ENCODE results near the gene SOD2.
A peak's percentile ranks its signal among the peaks of the same experiment; 100 is the strongest.
"Not testable (repeated sequence)": the region's sequence is repeated elsewhere in the genome, so short reads cannot be mapped to it uniquely, and the experiment has no call there.

The SOD2 gene

DNA sequence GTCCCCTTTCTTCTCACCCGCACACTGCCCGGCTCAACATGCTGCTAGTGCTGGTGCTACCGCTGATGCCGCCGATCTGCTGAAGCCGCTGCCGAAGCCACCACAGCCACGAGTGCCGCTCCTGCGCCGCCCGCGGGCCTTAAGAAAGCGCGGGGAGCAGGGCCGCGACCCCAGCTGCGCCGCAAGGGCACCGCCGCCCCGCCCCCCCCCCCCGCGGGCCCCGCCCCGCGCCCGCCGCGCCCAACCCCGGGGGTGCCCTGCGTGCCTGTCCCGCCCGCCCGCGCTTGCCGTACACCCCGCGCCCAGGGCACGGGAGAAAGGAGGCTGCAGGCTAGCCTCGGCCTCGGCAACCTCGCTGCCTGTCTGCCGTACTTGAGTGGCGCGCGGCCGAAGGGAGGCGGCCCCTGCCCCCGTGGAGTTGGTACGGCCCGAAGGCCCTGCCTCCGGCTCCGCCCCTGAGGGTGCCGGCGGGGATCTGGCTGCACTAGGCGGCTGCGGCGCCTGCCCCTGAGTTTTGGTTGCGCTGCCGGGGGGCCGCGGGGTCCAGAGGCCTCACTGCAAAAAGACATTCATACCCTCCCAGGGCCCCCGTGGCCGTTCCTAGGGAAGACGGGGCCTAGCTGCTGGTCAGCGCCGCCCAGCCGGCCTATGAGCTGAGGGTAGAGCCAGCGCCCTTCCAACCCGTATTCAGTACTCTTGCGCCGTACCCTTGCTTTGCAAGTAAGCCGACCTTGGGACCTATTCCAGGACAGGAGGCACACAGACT lies at the start of gene SOD2:
SOD2 (minus strand) TSS at position 114 of the 766 bp plus-strand sequence; CDS start at position 40, 74 bp downstream.
- peak; percentile 97 to 99 (median 99) for DNase-seq

DNA sequence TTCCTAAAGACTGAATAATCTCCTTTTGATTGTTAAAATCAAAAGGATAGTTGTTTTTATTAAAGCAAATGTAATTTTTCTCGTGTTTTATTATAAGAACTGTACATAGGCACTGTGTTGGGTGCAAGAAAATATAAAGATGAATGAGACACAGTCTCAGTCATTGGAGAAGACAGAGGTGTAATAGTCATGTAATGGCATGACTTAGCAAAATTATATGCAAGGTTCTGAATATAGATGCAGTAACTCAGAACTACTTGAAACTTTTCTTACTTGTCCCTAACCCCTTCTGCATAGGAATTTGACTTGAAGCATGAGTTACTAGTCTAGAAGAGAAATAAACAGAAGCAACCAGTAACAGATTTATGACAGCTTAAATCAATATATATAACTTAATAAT lies 49.1 kb upstream of the SOD2 start:
- no peak for DNase-seq

DNA sequence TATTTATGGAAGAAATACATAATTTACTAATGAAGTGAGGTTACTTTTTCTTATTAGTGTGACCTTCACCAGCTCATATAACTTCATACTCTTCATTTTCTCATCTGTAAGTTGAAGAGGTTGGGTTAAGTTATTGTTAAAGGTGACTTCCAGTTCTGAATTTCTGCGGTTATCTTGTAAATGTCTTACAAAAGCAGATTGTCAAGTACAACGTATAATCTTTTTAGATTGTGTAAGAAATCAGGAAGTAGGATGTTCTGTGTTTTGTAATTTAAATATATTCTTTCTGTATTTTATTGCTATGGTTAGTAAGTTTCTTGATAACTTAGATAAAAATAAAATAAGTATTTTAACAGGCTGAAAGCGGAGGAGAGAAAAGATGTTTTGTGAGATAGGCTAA lies 46.3 kb upstream of the SOD2 start:
- no peak for DNase-seq

DNA sequence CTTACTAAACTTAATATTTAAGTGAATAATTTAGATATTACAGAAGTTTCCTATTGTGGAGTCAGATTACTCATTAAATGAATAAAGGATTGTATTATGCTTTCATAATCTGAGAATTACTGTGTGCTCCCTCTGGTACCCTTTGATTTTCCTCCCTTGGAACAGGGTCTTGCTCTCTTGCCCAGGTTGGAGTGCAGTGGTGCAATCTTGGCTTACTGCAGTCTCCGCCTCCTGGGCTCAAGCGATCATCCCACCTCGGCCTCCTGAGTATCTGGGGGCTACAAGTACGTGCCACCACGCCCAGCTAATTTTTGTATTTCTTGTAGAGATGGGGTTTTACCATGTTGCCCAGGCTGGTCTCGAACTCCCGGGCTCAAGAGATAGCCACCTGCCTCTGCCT lies 43.9 kb upstream of the SOD2 start:
- no peak for DNase-seq

DNA sequence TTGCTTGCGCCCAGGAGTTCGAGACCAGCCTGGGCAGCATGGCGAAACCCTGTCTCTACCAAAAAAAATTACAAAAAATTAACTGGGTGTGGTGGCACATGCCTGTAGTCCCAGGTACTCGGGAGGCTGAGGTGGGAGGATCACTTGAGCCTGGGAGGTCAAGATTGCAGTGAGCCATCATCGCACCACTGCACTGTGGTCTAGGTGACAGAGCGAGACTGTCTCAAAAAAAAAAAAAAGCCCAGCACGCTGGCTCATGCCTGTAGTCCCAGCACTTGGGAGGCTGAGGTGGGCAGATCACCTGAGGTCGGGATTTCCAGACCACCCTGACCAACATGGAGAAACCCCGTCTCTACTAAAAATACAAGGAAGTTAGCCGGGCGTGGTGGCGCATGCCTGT lies 40.4 kb upstream of the SOD2 start:
- not testable (repeated sequence) for DNase-seq

DNA sequence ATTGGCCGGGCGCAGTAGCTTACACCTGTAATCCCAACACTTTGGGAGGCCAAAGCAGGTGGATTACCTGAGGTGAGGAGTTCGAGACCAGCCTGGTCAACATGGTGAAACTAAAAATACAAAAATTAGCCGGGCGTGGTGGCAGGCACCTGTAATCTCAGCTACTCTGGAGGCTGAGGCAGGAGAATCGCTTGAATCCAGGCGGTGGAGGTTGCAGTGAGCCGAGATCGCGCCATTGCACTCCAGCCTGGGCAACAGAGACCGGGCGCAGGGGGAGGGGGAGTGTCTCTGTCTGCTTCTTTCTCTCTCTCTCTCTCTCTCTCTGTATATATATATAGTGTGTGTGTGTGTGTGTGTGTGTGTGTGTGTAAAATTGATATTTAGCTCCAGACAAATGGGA lies 39.5 kb upstream of the SOD2 start:
- not testable (repeated sequence) for DNase-seq

DNA sequence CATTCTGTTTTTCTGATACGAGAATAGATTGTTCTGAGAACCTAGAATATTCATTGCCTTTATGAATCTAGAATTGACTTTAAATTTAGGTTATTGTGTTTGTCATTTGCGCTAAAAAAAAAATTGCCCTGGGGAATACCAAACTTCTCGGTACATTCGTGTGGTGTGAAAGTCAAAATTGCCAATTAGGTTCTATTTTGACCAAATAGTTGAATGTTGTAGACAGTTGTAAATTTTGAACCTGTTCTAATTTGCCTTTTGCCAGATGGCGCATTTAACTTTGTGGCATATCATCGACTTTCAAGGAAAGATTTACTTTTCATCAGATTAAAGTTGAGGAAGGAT lies 37.3 kb upstream of the SOD2 start:
- DNase-seq = no peak

DNA sequence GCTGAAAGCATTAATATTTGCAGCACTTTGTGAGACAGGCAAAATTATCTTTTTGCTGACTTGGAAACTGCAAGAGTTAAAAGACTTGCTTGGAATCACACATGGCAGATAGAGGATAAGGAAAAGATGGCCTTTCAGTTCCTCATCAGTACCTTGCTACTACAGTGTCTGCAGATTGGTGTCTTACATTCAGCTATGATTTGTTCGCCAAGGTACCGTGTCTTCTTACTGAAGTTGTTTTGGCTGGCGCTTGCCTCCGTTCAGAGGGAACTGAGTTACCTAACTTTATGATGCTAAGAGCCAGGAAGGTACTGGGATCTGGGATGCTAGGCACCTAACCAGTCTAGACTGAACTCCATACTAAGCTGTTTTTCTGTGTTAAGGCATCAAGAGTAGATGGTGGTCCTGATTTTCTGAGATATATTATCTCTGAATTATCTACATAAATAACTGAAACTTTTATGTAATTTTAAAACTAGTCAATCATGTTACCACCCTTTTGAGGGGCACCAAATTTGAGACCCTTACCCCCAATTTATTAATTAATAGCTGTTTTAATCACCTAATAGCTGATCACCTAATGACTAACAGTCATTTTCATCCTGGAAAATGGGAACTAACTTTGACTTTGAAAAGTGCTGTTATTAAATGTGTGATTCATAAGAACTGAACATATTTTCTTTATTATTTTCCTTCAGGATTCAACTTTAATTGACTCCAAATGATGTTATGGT lies 36.7 kb upstream of the SOD2 start:
- peak; percentile 33 to 56 (median 53) for DNase-seq

DNA sequence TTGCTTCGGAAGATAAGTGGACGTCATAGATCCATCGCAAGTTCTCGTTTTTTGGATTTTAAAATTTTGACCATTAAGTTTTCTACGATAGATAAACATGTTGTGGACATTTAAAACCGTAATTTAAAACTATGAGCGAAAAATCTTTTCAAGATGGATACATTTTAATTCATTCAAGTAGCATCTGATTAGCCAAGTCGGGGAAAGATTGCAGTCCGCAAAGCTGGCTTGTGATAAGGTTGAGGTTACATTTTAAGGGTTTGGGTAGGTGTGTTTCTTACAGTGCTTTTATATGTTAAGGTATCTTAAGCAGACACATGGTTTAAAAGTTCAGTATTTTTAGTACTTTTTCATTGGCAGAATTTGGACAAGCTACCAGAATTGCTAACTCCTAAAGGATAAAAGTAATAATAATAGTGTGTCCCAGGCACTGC lies 35.5 kb upstream of the SOD2 start:
- no peak for DNase-seq

DNA sequence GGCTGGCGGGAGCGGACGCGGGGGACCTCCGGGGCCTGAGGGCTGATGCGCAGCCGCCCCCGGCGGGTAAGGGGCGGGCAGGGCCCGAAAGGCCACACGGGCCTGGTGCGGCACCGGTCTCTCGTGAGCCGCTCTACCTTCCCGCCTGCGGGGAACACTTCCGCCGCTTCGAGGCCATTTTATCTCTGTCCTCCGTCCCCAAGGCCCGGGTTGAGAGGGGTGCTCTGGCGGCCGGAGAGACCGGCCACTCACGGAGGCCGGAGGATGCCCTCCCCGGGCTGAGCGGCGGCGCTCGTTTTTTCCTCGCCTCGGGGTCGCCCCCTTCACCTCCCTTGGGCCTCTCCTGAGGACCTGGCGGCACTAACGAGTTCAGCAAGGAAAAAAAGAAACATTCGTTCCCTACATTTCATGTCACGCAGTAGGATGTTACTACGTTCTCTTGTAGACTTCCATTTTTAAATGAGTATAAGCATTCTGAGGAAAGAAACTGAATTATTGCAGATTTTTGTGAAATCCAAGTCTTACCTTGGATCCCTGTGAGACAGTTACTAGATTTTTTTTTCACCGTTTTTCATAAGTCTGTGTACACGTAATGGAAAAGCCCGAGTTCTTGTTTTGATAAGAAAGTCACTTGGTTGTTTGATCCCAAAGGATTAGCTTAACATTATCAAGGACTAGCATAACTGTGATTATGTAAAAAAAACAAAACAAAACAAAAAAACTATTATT lies 34.8 kb upstream of the SOD2 start:
- peak in 1 of 3 donors; percentile 62 for DNase-seq

DNA sequence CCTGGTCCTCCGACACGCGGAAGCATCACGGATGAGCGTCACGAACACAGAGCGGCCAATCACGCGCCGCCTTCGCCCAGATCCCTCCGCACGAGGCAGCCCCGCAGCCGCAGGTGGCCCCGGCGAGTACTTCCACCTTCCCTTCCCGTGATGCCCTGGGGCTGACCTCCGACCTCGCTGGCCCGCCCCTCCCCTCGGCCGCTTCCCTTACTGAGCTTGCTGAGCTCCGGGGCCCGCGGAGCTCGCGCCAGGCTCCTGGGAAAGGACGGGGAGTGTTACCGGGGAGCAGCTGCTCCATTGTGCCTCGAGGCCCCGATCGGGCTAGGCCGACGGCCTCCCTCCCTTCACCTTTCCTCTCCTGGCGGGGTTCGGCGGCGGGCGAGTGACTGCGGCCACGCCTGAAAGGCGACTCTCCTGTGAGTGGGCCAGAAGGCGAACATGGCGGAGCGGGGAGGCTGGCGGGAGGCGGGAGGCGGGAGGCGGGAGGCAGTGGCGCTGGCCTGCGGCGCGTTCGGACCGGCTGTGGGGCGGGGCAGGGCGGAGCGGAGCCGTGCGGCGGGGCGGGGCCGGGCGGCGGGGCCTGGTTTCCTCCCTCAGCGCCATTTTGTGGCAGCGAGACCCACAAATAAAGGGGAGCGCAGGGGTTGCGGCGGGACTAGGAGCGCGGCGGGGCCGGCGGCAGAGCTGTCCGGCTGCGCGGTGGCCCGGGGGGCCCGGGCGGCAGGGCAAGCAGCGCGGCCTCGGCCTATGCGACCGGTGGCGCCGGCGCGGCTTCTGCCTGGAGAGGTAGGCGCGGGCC lies 34.1 kb upstream of the SOD2 start, which contains the start of gene WTAP:
WTAP (plus strand) TSS at position 589 of the 799 bp plus-strand sequence. CDS start 8,760 bp downstream, outside the sequence.
- DNase-seq = peak; percentile 93 to 97 (median 96)

DNA sequence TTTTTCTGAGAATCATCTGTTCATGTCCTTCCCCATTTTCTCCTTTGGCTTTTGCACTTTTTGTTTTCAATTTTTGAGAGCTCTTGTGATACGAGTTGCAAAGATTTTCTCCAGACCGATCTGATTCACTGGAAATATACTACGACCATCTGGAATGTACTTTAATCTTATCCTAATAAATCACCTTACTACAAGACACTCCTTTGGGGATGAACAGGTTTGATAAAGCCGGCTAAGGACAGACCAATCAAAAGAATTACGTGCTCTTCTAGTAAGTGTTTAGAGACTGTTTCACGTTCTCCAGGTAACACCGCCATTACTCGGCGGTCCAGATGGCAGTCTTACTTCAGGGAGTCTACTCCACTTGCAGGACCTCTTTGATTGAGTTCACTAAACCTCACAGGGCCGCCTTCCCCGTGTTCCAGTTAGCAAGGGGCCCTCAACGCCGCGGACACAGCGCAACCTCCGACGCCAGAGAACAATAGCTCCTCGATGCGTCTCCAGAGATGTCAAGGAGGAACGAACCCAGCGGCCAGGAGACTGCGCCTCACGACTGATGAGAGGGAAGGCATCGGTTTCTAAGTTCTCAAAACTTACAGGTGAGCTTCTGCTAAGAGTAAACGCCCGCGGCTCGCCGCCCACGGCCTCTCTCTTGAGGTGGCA lies 33.3 kb upstream of the SOD2 start:
- peak in 1 of 3 donors; percentile 20 for DNase-seq

DNA sequence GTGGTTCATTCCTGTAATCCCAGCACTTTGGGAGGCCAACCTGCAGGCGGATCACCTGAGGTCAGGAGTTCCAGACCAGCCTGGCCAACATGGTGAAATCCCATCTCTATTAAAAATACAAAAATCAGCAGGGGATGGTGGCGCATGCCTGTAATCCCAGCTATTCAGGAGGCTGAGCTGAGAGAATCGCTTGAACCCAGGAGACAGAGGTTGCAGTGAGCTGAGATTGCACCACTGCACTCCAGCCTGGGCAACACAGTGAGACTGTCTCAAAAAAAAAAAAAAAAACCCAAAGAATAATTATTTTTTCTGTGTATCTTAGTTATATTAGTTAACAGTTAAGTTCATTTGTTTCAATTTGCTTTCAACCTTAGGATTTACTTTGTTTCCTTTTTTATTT lies 32.2 kb upstream of the SOD2 start:
- not testable (repeated sequence) for DNase-seq

DNA sequence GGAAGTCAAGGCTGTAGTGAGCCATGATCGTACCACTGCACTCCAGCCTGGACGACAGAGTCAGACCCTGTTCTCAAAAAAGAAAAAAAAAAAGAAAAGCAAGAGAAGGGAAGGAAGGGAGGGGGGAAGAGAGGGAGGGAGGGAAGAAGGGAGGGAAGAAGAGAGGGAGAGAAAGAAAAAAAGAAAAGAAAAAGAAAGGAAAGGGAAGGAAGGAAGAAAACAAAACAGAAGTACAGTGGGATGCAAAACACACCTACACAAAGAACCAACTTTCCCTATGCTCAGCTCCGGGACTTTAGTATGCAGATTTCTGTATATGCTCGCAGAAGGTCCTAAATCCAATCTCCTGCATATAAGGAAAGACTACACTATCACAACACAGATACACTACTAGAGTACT lies 31.7 kb upstream of the SOD2 start:
- peak in 1 of 3 donors; percentile 4 for DNase-seq

DNA sequence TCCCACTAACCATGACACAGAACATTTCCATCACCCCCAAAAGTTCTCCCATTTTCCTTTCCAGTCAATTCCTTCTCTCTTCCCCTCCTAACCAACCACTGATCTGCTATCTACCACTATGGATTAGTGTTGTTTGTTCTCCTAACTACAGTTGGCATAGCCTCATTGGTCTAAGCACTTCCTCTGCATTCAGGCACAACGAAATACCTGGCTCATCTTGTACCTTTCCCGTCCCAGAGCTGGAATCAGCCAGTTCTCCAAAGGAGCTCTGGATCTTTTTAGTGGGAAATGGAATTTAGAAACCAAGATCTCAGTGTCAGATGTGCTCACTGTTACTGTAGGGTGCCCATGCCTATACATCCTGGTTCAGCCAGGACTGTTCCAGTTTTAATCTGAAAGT lies 30.2 kb upstream of the SOD2 start:
- DNase-seq = no peak

DNA sequence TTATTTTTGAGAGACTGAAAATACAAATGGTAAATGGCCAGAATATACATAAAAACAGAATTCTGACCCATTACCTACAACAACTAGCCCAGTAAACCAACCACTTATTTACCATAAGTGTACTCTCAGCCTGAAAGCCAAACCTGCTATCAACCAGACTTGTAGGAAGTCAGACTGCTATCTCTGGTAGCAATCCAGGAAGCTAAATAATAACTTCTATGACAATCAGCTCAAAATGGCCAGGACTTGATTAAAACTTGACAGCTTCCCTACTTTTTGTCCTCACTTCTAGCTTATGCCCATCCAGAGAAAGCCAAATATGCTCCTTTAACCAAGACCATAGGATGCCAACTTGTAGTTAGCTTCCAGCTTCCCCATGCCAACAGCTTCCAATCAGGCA lies 29.6 kb upstream of the SOD2 start:
- DNase-seq = peak in 1 of 3 donors; percentile 1

DNA sequence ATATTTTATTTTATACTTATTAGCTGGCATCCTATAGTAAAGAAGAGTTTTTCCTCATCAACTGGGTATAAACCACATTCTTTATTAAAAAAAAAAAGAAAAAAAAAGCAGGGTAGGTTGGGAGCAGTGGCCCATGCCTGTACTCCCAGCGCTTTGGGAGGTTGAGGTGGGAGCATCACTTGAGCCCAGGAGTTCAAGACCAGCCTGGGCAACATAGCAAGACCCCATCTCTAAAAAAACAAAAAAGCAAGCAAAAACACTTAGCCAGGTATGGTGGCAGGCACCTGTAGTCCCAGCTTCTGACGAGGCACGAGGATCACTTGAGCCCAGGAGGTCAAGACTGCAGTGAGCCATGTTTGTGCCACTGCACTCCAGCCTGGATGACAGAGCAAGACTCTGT lies 28.9 kb upstream of the SOD2 start:
- not testable (repeated sequence) for DNase-seq

DNA sequence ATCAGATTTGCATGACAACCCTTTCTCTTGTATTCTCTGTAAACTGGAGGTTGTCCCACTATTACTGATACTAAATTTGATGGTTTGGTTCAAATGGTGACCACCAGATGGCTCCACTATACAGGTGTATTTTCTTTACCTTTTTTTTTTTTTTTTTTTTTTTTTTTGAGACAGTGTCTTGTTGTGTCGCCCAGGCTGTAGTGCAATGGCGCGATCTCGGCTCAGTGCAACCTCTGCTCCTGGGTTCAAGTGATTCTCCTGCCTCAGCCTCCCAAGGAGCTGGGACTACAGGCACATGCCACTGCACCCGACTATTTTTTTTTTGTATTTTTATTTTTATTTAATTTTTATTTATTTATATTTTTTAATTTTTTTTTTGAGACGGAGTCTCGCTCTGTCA lies 27.7 kb upstream of the SOD2 start:
- peak in 2 of 3 donors; percentile 21 to 28 for DNase-seq

DNA sequence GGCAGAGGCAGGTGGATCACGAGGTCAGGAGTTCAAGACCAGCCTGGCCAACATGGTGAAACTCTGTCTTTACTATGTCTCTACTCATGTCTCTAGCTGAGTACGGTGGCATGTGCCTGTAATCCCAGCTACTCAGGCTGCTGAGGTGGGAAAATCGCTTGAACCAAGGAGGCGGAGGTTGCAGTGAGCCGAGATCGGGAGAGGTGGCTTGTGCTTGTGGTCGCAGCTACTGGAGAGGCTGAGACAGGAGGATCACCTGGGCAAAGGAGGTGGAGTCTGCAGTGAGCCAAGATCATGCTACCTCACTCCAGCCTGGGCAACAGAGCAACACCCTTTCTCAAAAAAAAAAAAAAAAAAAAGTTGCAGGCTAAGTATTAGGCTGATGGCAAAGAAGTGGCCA lies 26.2 kb upstream of the SOD2 start:
- DNase-seq = no peak

DNA sequence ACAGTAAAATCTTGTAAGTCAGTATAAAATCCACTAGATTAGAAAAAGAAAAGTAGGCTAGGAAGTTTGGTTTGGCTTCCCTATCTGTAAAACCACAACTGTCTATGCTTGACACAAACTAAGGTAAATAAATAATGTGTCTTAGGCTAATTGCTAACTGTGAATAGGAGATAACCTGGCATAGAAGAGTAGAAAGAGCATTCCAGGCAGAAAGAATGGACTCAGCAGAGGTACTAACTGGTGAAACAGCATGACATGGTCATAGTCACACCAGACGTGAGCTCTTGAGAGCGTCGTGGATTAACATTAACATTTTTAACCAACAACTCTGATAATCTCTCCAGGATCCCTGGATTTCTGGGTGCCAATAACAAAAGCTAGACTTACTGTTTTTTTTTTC lies 25.6 kb upstream of the SOD2 start:
- no peak for DNase-seq

DNA sequence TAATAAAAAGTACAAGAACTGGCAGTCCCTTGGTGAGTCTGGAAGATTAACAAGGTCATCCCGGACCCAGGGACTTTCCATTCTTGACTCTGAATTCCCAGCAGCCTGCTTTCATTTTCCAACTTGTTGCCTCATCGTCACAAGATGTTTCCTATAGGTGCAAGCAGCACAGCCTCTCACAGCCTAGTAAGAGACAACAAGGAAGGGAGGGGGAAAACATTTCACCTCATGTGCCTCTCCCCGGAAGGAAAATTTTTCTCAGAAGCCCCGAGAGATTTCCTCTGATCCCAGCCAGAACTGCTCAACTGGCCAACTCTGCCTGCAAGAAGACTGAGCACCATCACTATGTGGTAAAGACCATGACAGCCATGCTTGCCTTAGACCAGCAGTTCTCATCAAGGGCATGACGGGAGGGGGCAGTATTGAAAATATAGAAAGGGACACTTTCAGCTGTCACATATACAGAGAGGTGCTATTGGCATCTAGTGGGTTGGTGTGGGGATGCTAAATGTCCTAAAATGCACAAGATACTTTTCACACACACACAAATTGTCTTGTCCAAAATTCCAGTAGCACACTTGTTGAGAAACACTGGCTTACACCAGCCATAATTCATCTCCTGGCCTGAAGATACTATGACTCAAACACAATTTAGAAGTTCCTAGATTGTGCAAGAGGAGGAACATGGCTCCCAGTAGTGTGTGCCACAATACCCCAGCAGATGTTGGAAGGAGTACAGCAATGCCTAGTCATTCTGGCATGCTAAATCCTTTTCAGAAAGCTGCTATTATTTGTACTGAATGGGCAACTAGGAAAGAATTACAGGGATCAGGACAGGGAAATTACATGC lies 23.4 kb upstream of the SOD2 start:
- DNase-seq = peak; percentile 94 to 100 (median 98)
